Measurements from ENCODE around the gene TRIM46.
"Not testable (repeated sequence)": the region's sequence is repeated elsewhere in the genome, so short reads cannot be mapped to it uniquely, and the experiment has no call there.

- TF ChIP-seq, protein P1, sequence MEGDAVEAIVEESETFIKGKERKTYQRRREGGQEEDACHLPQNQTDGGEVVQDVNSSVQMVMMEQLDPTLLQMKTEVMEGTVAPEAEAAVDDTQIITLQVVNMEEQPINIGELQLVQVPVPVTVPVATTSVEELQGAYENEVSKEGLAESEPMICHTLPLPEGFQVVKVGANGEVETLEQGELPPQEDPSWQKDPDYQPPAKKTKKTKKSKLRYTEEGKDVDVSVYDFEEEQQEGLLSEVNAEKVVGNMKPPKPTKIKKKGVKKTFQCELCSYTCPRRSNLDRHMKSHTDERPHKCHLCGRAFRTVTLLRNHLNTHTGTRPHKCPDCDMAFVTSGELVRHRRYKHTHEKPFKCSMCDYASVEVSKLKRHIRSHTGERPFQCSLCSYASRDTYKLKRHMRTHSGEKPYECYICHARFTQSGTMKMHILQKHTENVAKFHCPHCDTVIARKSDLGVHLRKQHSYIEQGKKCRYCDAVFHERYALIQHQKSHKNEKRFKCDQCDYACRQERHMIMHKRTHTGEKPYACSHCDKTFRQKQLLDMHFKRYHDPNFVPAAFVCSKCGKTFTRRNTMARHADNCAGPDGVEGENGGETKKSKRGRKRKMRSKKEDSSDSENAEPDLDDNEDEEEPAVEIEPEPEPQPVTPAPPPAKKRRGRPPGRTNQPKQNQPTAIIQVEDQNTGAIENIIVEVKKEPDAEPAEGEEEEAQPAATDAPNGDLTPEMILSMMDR (IDR thresholded peaks at IDR 0.05), result not testable (repeated sequence)
- TF ChIP-seq POLR2A, POLR2AphosphoS5 (IDR thresholded peaks at IDR 0.05): not testable (repeated sequence)
Measured at GRCh38 chr1:155211381-155212050, 37.9 kb downstream of the TRIM46 start.

Measured in prostate gland (tissue), 2 donors.